BJ (cell line): ENCODE data around the gene DDX60. TPM values are rescaled to one million over a fixed set of nuclear protein-coding genes. Genes with fewer than 3 reads are reported as not detected.
"Not testable (repeated sequence)": the region's sequence is repeated elsewhere in the genome, so short reads cannot be mapped to it uniquely, and the experiment has no call there.

Experiments used
- CTCF ChIA-PET: fragments of 350-600 bp; formaldehyde crosslinking; extraction: SDS; loops from one replicate; lab custom pipeline; 2021; ENCODE audit warnings: antibody characterized with exemption, inconsistent platforms; lab: Yijun Ruan, JAX
- POLR2A ChIA-PET: fragments of 300-600 bp; sonication (Branson Sonifier 250); formaldehyde crosslinking; extraction: SDS; loops from one replicate; lab custom pipeline; 2021; ENCODE audit warnings: antibody characterized with exemption; lab: Charles Lee
- DNase-seq: peaks from one replicate; pipeline ENCODE4 v3.0.0-alpha.2; 2011; ENCODE audit warnings: low read depth
- H3K27me3 ChIP-seq: 2 replicates; pipeline ENCODE4 v1.6.0; 2011; ENCODE audit warnings: low read length; ENCODE audit not compliant: control insufficient read depth, insufficient read depth
- H3K36me3 ChIP-seq: 2 replicates; pipeline ENCODE4 v1.5.1; 2011; ENCODE audit warnings: low read length; ENCODE audit not compliant: control insufficient read depth, insufficient read depth
- H3K4me3 ChIP-seq: 2 replicates; pipeline ENCODE4 v1.5.1; 2011; ENCODE audit warnings: low read depth, mild to moderate bottlenecking, control low read depth, low read length
- polyA plus RNA-seq: library from polyadenylated mRNA; depleted of rRNA; stranded (reverse); fragments of >200 nt; gene quantifications from 2 replicates; pipeline ENCODE4 v1.2.3, GENCODE V29; 2011
- TF ChIP-seq, protein P1 (sequence below): IDR thresholded peaks from 2 replicates; pipeline ENCODE4 v1.5.1; 2011; ENCODE audit warnings: low read depth, mild to moderate bottlenecking, control low read depth, inconsistent platforms, low read length, moderate library complexity; ENCODE audit not compliant: insufficient read depth

The DDX60 gene
- polyA plus RNA-seq, 1 experiment = 2.7 TPM

DNA sequence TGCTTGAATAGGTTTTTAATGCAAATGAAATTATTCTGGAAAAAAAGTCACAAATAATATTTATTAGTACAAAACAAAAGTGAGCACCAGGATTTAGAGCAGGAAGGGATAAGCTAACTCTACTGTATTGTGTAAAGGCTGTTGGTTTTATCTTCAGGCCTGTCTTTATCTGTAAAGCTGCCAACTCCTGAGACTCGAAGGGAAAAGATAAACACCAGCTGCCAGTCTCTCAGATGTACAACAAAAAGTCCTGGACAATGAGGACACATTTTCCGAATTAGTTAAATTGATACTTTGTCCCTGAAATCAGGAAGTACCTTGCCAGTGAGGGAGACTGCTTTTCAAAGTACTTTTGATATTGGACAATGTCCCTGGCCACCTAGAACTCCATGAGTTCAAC, 8.8 kb downstream of the DDX60 start:
- no peak for DNase-seq
- POLR2A ChIA-PET = no interaction called here
- CTCF ChIA-PET = interaction anchor here (1.4 kb wide), 1 partner anchor 8 kb away, joined by 4 read pairs; no protein-coding TSS in a partner anchor
- Histone ChIP-seq H3K27me3 (no peaks in the 10 kb centered on the region), H3K4me3 (no peak overlapping the region), H3K36me3 (no peaks in the 10 kb centered on the region)
- TF ChIP-seq, protein P1, sequence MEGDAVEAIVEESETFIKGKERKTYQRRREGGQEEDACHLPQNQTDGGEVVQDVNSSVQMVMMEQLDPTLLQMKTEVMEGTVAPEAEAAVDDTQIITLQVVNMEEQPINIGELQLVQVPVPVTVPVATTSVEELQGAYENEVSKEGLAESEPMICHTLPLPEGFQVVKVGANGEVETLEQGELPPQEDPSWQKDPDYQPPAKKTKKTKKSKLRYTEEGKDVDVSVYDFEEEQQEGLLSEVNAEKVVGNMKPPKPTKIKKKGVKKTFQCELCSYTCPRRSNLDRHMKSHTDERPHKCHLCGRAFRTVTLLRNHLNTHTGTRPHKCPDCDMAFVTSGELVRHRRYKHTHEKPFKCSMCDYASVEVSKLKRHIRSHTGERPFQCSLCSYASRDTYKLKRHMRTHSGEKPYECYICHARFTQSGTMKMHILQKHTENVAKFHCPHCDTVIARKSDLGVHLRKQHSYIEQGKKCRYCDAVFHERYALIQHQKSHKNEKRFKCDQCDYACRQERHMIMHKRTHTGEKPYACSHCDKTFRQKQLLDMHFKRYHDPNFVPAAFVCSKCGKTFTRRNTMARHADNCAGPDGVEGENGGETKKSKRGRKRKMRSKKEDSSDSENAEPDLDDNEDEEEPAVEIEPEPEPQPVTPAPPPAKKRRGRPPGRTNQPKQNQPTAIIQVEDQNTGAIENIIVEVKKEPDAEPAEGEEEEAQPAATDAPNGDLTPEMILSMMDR = no peak

DNA sequence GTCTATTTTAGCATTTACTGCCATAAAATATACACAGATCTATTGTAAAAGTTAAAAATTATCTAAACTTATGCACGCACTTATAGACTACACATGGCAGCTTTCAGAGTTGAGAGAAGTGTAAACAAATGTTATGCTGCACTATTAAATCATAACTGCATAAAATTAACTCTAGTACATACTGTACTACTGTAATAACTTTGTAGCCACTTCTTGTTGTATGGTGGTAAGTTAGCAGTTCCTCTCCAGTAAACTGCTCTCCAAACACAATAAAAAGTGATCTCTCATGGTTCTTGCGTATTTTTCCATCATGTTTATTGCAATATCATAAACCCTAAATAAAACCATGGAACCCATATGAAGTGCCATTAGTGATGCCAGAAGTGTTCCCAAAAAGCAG, 9.6 kb downstream of the DDX60 start:
- TF ChIP-seq, protein P1 = no peak
- Histone ChIP-seq H3K36me3 (no peaks in the 10 kb centered on the region), H3K4me3 (no peak overlapping the region), H3K27me3 (no peaks in the 10 kb centered on the region)
- ChIA-PET CTCF (interaction anchor here (0.6 to 1.4 kb wide), 2 partner anchors 9 to 73 kb away, joined by 3 to 4 read pairs; no protein-coding TSS in a partner anchor), POLR2A (no interaction called here)
- DNase-seq = no peak

DNA sequence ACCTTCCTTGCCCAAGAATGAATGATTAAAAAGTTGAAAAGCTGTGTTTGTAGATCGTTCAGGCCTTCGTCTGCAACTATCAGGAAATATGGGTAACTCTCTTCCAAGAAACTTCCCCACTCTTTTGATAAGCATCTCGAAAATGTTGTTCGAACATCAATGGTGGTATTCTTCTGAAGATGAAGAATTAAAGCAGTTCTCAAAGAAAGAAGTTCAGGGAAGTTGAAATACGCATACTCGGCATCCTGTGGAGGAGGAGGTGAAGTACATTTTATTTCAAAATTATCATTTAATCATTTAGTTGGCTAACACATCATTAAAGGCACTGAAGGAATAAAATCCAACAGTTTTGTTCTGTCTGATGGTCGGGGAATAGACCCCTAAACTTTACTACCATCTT, 12.1 kb downstream of the DDX60 start:
- DNase-seq = no peak
- no peaks in the 10 kb centered on the region for H3K27me3 ChIP-seq
- H3K36me3 ChIP-seq = no peaks in the 10 kb centered on the region
- ChIA-PET POLR2A (no interaction called here), CTCF (interaction anchor here (1.6 kb wide), 1 partner anchor 12 kb away, joined by 3 read pairs; the partner anchor contains the start of gene DDX60)
- H3K4me3 ChIP-seq = no peak overlapping the region
- TF ChIP-seq, protein P1 = no peak

DNA sequence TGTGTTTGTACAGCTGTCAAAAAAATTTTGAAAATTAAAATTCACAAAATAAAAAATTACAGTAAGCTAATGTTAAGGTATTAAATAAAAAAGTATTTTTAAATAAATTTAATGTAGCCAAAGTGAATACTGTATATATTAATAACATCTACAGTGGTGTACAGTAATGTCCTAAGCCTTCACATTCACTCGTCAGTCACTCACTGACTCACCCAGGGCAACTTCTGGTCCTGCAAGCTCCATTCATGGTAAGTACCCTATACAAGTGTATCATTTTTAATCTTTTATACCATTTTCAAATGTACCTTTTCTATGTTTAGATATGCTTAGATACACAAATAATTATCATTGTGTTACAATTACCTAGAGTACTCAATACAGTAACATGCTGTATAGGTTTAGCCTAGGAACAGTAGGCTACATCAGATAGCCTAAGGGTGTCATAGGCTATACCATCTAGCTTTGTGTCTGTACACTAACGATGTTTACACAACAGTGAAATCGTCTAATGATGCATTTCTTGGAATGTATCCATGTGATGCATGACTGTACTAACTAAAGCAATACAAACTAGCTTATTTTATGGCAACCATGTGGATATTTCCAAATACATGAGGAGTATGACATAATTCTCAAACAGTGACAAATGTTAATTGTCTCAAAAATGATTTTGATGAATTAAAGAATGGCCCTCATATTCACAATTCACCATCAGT, 13.7 kb downstream of the DDX60 start:
- Histone ChIP-seq H3K36me3 (no peaks in the 10 kb centered on the region), H3K27me3 (no peaks in the 10 kb centered on the region), H3K4me3 (no peak overlapping the region)
- DNase-seq = peak; percentile 44
- ChIA-PET POLR2A (no interaction called here), CTCF (interaction anchor here (1.3 to 2.1 kb wide), 2 partner anchors 13 to 34 kb away, joined by 3 to 10 read pairs; partner anchors contain the start of gene DDX60)
- TF ChIP-seq, protein P1 = no peak

DNA sequence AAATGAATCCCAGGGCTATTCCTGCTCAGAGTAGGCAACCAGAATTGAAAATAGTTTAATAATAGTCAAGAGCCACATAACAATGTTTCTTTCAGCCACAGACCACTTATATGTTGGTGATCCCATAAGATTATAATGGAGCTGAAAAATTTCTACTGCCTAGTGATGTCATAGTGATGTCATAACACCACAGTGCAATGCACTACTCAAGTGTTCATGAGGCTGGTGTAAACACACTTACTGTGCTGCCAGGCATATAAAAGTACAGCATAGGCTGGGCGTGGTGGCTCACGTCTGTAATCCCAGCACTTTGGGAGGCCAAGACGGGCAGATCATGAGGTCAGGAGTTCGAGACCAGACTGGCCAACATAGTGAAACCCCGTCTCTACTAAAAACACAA, 15.1 kb downstream of the DDX60 start:
- POLR2A ChIA-PET, H3K4me3 ChIP-seq, H3K27me3 ChIP-seq, H3K36me3 ChIP-seq, DNase-seq: not testable (repeated sequence)
- CTCF ChIA-PET = interaction anchor here (1.0 kb wide), 1 partner anchor 150 kb away, joined by 3 read pairs; no protein-coding TSS in a partner anchor
